ENCODE results near the gene MRPS33. TPM values are rescaled to one million over a fixed set of nuclear protein-coding genes. Genes with fewer than 3 reads are reported as not detected.

The MRPS33 gene
- total and polyA plus RNA-seq, 2 of the 8 experiments (the other 6 are each of a cell fraction or from before 2014, with no cell fraction given), result 22.9 to 62.6 TPM

- TF ChIP-seq CHD7 (IDR thresholded peaks at IDR 0.05; ENCODE audit: insufficient replicate concordance, low read length) (no peak), TAF1 (IDR thresholded peaks at IDR 0.05; ENCODE audit: low read depth, low read length) (no peak)
Measured at GRCh38 chr7:140972344-140972743, 42.4 kb downstream of the MRPS33 start (continued).

Data from H1 (cell line).